ENCODE measurements around the gene SKOR1. TPM values are rescaled to one million over a fixed set of nuclear protein-coding genes. Genes with fewer than 3 reads are reported as not detected.

Gene SKOR1
- total RNA-seq (2014; rRNA removed; shearing (Covaris generic)), result 0.05 and 0.17 TPM in 2 replicates
- polyA plus RNA-seq (2014; cell fraction: nucleus; rRNA removed), result 0.07 TPM in 1 of 2 replicates, not detected in the other

- DNase-seq (ENCODE audit: extremely low read depth, low read depth), result no peak
These were observed at the start of gene SKOR1 for GRCh38 chr15:67824976-67825880. TSS of gene SKOR1 (plus strand) at chr15:67825509. CDS start at chr15:67825603, 94 bp downstream.

GRCh38 chr15:67775998-67776397 lies 49.3 kb upstream of the SKOR1 start:
- DNase-seq (ENCODE audit: extremely low read depth, low read depth), result no peak

GRCh38 chr15:67776600-67776999 lies 48.7 kb upstream of the SKOR1 start:
- DNase-seq (ENCODE audit: extremely low read depth, low read depth), result no peak

GRCh38 chr15:67777071-67777470 lies 48.2 kb upstream of the SKOR1 start:
- DNase-seq (ENCODE audit: extremely low read depth, low read depth), result no peak

- no peak for DNase-seq (ENCODE audit: extremely low read depth, low read depth)
These were observed 47.5 kb upstream of the SKOR1 start for GRCh38 chr15:67777773-67778172.

GRCh38 chr15:67778968-67779548 lies 46.3 kb upstream of the SKOR1 start:
- DNase-seq (ENCODE audit: extremely low read depth, low read depth), result no peak

- no peak for DNase-seq (ENCODE audit: extremely low read depth, low read depth)
These were observed 45.7 kb upstream of the SKOR1 start for GRCh38 chr15:67779549-67780111.

- no peak for DNase-seq (ENCODE audit: extremely low read depth, low read depth)
These were observed 44.2 kb upstream of the SKOR1 start for GRCh38 chr15:67781061-67781460.

- DNase-seq (ENCODE audit: extremely low read depth, low read depth), result no peak
These were observed 43.2 kb upstream of the SKOR1 start for GRCh38 chr15:67781907-67782690.

GRCh38 chr15:67782691-67782991 lies 42.7 kb upstream of the SKOR1 start:
- DNase-seq (ENCODE audit: extremely low read depth, low read depth), result no peak

- DNase-seq (ENCODE audit: extremely low read depth, low read depth), result no peak
These were observed 42.0 kb upstream of the SKOR1 start for GRCh38 chr15:67783303-67783702.

GRCh38 chr15:67784090-67784781 lies 41.1 kb upstream of the SKOR1 start:
- no peak for DNase-seq (ENCODE audit: extremely low read depth, low read depth)

- no peak for DNase-seq (ENCODE audit: extremely low read depth, low read depth)
These were observed 40.4 kb upstream of the SKOR1 start for GRCh38 chr15:67784856-67785430.

- no peak for DNase-seq (ENCODE audit: extremely low read depth, low read depth)
These were observed 39.9 kb upstream of the SKOR1 start for GRCh38 chr15:67785431-67785830.

- no peak for DNase-seq (ENCODE audit: extremely low read depth, low read depth)
These were observed 38.7 kb upstream of the SKOR1 start for GRCh38 chr15:67786646-67787045.

GRCh38 chr15:67788986-67789385 lies 36.3 kb upstream of the SKOR1 start:
- DNase-seq (ENCODE audit: extremely low read depth, low read depth), result no peak

GRCh38 chr15:67790610-67791319 lies 34.5 kb upstream of the SKOR1 start:
- DNase-seq (ENCODE audit: extremely low read depth, low read depth), result no peak

- no peak for DNase-seq (ENCODE audit: extremely low read depth, low read depth)
These were observed 32.9 kb upstream of the SKOR1 start for GRCh38 chr15:67792250-67792942.
